CD4-positive, alpha-beta T cell treated with Interleukin-6 at 100 ng/mL for 8 hours (primary cell): ENCODE data around the gene ARAP3.

ENCODE experiments used
- DNase-seq: peaks from one replicate; pipeline ENCODE4 v3.0.0-alpha.2; 2020; ENCODE audit warnings: mixed read lengths, low spot score

Gene ARAP3

DNA sequence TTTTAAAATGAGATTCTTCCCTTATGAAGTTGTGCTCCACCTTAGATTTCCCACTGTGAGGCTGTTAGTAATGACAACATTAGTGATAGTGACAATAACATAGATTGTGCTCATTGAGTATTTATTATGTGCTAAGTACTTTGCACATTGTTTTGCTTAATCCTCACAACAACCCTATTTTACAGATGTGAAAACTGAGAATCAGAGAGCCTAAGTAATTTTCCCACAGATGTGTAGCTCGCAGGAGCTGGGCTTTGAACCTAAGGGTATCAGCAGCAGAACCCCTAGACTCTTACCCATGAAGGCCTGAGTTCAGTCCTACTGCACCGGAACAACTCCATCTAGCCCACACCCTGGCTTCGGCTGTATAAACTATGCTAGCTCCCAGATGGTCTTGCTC, 15.6 kb upstream of the ARAP3 start:
- no peak for DNase-seq

DNA sequence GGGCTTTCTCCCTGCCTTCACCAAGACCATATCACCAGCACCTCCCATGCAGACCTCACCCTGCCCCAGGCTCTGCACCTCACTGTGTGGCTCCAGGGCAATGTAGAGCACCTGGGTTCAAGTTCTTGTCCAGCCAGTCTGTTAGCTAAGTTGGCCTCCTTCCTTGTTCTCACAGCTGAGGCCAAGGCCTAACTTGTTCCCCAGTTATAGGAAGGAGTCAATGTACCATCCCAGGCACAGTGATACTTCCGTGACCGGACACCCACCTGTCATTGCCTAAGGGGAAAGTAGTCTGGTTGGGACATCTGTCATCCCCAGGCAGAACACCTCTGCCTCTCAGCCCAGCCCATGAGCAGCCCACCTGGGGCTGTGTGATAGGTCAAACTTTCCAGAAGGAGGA, 14.4 kb upstream of the ARAP3 start:
- no peak for DNase-seq

DNA sequence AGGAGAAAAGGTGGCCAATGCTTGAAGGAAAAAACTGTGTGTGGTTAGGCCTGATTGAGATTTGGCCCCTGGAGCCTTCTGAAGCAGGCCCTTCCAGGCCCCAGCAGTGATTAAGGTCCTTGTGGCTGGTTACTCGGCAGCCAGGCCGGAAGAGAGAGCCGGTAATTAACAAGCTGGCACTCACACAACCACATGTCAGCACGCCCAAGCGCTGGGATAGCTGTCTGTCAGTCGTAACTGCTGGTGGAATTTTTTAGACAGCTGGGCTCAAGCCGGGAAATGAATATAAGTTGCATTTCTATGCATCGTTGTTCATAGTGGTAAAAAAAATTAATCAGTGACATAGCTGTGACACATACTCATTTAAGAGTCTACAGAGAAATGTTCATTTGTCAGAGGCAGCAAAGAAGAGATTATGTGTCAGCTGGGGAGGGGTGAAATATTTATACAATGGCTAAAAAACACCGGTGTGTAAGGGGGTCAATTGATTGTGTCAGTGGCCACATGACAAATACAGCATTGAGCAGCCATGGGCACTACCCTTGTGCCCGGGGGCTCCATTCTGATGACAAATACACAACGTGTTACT, 13.7 kb upstream of the ARAP3 start:
- no peak for DNase-seq

DNA sequence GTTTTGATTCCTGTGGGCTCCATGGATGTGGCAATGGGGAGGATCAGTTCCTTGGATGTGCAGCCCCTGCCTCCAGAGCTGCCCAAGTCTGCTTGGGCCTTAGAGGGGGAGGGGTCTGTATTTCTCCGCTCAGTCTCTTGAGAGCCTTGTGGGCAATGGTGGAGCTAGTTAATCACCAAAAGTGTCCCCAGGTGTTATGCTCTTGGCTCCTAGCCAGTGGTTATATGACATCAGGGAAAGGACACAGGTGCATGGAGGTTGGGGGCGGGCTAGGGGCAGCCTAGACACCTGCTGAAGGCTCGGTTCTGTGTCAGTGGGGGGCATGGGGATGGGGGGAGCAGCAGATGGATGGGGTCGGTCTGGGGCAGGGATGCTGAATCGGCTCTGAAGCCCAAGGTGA, 12.4 kb upstream of the ARAP3 start:
- DNase-seq = no peak

DNA sequence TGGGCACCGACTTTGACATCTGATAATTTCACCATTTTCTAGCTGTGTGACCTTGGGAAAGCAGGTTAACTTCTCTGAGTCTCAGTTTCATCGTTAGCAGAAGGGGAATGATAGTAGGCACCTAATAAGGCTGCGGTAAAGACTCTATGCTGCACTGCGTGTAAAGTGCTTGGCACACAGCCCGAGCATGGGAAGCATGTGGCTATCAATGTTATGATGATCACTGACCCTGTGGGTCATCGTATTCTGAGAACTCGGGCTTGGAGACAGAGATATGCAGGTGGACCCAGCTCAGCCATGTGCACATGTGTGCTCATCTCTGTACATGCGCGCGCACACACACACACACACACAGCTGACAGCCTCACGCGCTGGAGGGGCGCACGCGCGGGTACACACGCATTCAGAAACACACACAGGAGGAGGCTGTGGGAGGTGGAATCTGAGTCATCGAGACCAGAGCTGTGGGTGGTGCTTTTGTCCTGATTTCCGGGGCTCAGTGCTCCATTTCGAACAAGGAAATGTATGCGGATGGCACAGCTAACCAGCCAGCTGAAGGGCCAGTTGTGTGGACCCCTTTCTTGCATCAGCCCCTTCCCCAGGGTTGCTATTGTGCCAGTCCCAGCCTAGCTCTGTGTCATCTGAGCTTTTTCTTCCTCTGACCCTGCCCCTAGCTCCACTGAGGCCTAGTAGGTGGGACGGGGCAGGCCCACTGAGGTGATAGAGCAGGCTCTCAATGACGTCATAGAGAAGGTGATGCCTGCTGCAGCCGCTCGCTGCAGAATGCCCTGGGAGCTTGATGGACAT, 11.1 kb upstream of the ARAP3 start:
- DNase-seq = peak; percentile 82

DNA sequence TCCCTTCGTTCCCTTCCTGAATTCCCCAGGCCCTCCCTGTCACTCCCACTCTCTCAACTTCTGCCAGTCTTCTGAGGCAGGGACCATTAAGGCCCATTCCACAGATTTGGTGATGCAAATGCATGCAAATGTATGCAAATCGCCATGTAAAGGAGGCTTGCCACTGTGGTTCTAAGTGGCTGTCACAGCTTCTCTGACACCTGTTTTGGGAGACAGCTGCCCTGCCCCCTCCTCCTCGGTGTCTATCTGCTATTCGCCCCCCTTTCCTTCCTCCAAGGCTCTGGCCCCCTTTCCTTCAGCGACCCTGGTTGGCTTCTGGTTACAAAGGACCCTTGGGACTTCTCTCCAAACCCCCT, 10.5 kb upstream of the ARAP3 start:
- DNase-seq = no peak

DNA sequence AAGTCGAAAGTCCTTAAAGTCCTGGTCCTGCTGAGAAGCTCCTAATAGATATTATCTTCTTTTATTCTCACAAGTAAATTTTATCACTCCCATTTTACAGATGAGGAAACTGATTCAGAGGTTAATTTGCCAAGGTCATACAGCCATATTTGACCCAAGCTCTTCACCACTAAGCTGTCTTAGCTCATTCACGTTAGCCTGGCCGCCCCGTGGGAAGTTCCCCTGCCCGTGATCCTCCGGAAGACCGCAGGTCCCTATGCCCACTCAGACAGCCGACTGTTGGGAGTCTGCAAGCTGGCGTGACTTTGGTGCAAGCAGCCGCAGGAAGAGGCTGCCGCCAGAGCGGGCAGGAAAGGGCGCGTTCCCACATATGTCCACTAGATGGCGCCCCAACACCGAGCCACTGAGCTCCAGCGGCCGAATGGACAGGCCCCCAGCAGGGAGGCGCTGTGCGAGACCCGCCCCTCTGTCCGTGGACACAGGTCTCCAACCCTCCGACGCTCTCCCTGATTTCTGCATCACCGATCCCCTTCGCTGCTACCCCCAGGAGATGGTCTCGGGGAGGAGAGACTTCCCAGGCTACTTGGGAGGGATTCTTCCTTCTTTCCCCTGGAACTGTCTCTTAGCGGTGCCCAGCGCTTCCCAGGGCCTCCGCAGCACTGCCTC, 10.0 kb upstream of the ARAP3 start:
- peak; percentile 84 for DNase-seq

DNA sequence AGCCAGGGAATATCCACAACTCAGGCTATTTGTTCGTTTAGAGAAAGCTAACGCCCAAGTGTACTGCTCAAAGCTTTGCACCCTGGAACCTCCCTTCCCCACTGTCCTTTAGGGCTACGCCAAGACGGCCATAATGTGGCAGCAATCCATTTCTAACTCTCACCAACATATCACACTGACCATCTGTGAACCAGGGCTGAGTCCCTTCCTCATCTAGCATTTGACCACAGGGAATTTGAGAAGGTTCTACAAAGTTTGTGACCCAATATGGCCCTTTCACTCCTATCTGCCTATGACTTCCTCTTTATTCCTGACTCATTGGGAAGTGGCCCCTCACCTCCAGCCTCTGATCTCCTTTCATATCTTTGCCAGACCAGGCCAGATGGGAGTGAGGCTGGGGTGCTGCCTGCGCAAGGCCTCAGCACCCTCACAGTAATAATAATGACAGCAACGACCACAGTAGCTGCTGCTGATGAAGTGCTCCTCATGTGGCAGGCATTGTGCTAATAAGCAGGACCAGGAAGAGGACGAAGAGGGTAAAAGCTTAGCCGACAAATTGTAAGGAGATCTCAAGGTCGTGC, 9.3 kb upstream of the ARAP3 start:
- no peak for DNase-seq

DNA sequence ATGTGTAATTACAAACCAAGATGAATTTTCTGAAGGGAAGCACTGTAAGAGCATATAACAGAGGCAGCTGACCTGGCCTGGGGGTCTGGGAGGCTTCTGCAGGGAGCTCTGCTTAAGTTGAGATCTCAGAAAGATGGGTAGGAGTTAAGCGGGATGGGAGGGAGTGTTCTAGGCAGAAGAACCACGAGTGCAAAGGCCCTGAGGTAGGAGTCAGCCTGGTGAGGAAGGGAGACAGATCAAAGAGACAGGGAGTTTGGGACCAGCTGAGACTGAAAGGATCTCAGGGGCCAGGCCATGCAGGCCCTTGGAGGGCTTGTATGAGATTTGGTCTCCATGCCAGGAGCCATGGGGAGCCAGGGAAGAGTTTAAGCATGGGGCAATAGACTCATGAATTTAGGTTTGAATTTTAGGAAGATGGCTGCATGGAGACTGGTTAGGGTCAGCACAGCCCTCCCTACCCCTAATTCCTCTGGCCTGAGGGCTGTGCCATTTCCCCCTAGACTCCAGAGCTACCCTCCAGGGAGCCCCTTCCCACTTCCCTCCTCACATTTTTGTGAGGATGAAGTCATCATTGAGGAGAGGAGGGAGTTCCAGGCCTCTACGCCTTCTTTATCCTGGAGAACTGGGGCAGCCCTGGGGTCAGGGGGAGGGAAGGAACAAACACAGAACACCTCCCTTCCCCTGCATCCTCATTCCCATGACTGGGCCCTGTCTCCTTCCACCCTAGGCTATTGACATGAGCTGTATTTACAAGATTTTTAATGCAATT, 4.8 kb upstream of the ARAP3 start:
- no peak for DNase-seq

DNA sequence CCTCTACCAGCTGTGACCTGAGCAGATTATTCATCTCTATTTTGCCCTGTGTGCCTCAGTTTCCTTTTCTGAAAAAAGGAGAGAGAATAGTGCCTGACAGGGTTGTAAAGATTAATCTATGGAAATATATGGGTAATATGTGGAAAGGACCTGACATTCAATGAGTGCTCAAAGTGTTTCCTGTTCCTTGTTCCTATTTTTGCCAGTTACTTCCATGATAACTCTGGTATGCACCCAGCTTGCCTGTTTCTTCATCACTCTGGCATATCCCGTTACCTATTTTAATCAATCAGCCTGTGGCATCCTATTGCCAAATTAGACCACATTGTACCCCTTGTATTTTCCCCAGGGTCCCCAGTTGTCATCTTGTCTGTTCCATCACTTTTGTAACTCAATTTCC, 3.6 kb upstream of the ARAP3 start:
- no peak for DNase-seq

DNA sequence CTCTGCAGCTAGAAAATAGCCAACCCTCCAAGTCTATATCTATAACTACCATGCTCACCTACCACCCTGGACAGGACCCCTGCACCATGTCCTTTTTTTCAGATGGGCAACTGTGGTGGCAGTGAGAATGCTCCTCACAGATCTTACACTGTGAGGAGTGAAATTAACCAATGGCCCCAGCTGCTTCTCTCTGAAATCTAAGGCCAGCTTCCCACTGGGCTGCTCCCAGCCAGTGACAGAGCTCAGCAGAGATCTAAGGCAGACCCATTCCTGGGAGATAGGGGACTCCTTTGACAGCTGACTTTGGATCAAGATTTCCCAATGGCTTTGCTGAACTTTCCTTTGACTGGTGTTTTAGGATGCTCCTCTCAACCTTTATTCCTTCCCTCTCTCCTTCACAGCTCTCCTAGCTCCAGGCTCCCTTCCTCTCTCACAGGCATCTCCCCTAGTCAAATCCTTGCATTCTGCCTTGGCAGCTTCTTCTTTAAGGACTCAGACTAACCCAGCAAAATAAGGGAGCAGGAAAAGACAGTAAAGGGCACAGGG, 1.6 kb upstream of the ARAP3 start:
- DNase-seq = no peak

DNA sequence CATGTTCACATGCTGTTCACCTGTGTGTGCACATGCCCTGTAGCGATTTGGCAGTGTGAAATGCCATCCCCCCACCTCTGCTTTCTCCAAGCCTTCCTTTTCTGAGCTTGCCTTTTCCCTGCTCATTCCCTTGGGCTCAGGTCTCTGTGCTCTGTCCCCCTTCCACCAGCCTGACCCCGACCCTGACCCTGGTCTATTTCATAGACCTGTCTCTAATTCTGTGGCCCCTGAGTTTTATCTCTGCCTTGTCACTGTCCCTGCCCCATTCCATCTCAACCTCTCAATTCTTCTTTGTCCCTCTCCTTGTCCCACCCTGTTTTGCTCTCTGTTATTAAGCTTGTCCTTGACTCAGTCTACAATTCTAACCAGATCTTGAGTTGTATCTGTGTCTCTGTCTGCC, 735 bp downstream of the ARAP3 start:
- DNase-seq = no peak

DNA sequence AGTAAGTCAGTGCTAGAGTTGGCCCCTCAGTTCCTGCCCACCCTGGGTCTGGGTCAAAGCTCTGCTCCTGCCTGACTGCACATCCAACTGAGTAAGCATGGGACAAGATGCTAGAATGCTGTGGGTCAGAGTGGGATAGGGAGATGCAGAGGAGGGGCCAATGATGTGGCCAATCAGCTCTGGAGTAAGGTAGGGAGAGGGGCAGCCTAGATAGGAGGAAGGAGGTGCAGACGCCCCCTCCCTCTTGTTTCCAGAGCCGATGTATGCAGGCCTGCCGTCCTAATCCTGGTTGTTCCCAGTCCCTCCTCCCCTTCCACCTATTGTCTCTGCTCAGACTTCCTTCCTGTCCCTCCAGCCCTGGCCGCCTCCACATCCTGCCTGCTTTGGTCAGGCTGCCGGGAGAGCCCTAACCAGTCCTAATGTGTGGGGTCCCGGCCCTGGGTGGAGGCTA, 1.3 kb downstream of the ARAP3 start:
- DNase-seq = no peak

DNA sequence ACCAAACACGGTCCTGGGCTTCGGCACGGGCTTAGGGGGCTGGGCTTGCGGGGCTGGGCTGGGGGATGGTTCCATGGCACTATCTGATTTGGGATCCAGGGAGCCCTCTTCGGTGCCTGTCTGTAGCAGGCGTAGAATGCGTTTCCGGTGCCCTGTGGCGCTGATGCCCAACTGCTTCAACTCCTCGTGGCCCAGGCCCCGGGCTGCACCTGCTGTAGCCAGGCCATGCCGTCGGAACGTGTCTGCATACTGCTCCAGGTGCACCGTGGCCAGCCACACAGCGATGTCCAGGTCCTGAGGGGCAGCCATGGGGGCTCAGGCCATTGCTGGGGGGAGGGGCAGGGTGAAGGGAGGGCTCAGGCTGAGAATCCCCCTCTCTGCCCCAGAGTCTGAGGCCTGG, 1.9 kb downstream of the ARAP3 start:
- no peak for DNase-seq

DNA sequence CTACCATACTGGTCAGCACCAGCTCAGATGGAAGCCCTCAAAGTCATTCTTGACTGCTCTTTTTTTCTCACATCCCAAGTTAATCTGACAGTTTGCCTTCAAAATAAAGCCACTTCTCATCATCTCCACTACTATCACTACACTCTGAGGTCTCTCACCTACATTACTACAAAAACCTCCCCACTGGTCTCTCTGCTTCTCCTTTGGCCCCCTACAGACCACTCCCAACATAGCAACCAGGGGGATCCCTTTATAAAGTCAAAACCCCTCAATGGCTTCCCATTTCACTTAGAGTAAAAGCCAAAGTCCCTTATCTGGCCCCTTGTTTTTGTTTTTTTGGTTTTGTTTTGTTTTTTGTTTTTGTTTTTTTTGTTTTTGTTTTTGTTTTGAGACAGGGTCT, 4.6 kb downstream of the ARAP3 start:
- no peak for DNase-seq

DNA sequence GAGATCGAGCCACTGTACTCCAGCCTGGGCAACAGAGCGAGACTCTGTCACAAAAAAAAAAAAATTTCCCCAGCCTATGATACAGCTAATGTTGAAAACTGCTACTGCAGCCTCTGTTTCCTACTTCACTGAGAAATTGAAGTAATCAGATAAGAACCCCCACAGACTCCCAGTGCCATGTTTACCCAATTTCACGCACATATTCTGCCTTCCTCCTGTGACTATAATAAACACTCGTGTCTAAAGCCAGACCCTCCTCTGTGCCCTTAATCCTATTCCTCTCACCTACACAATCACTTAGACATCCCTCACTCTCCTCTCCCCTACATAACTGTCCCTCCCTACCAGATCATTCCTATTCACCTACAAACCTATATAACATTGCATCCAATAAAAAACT, 6.4 kb downstream of the ARAP3 start:
- DNase-seq = no peak

DNA sequence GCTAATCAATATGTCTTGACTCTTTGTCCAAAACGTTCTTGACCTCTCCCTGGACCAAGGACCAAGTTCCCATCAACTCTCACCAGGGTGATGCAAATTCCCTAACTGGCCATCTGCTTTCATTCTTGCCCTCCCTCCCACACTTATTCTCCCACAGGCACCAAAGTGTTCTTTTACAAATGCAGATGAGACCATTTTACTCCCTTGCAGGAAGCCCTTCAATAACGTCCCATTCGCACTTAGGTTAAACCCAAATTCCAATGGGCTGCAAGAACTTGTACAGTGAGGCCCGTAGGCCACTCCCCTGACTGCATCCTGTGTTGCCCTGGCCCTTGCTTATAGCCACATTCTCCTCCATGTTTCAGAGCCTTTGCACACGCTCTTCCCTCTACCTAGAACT, 7.3 kb downstream of the ARAP3 start:
- DNase-seq = no peak

DNA sequence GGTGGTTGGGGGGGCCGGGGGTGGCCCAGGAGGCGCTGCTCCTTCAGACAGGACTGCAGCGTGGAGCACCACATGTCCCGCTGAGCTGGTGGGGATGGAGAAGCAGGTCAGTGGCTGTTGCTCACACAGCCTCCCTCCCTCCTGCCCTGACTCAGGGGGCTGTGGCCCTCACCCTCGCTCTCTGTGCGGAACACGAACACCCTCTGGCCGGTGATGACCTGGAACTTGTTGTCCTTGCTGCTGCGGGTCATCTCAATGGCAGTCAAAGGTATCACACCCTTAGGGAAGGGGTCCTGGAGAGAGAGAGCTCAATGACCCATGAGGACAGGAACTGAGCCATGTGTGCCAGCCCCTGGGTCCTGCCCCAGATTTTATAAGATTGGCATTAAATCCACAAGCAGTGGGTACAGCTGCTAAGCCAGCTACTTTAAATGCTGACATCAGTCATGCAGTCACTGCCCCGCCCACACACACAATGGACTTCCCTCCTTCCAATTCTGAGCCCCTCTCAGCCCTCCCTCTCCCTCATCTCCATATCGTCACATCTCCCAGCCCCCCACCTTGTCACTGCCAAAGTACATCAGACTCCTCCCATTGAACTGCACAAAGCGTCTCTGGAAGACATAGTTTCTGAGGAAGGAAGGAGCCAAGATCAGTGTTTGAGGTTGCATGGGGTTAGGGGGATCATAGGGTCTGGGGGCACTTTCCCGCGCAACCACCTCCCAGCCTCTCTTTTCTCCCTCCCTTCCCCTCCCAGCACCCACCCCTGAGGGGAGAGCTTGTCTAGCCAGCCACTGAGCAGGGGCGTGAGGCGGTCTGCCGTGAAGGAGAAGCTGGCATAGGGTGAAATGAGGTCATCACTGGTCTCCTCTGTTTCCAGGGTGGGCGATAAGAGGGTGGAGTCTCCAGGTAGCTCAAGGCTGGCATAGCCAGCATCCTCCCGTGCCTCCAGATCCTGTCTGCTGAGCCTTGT, 8.9 kb downstream of the ARAP3 start:
- DNase-seq = no peak

DNA sequence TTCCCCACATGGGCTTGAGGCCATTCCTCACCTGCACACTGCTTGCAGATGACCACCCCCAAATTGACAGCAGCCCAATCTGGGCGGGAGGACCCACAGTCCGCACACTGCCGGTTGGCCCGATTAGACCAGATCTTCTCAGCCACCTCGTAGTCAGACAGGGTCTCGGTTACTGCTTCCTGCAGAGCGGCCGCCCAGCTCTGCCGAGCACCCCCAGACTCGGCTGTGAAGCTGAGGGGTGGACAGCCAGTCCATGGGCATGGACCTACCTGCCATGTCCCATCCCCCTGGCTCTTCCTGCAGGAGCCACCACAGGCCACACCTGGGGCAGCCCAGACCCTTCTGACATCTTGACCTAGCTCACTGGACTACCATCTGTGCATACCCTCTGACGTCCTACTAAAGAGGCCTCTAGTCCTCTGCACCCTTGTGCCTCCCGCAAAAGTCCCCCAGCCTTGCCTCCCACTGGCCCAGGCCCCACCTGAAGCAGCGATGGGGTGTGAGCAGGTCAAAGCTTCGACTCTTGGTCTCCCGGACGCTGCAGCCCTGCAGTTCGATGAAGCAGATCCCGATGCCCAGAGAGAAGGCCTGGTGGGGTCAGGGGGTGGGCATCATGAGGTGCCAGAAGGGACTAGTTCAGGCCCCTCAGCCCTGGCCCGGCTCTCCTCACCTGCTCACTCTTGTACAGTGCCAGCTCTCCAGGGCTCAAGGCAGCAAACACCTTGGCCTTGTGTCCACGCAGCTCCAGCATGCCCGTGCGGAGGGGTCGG, 9.8 kb downstream of the ARAP3 start:
- DNase-seq = no peak

DNA sequence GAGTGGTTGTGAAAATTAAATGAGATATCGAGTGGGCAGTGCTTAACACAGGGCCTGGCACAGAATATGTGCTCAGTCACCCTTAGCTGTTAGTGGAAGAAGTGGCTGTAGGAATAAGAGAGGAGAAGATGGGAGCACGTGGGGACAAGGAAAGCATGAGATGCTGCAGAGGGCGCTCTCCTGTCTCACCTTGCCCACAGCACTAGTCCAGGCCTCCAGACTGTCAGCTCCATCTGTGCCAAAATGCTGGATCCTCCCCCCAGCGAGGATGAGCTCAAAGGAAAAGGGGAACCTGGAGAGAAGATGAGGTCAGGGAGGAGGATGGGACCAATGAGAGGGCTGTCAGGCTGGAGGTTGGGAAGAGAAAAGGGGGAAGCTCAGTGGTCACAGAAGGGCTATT, 12.5 kb downstream of the ARAP3 start:
- no peak for DNase-seq
